Measurements from ENCODE around the gene SPTBN2. TPM values are rescaled to one million over a fixed set of nuclear protein-coding genes. Genes with fewer than 3 reads are reported as not detected.

Gene SPTBN2
- total RNA-seq, 1 experiment from 2014 or later: 51.0 TPM

DNA sequence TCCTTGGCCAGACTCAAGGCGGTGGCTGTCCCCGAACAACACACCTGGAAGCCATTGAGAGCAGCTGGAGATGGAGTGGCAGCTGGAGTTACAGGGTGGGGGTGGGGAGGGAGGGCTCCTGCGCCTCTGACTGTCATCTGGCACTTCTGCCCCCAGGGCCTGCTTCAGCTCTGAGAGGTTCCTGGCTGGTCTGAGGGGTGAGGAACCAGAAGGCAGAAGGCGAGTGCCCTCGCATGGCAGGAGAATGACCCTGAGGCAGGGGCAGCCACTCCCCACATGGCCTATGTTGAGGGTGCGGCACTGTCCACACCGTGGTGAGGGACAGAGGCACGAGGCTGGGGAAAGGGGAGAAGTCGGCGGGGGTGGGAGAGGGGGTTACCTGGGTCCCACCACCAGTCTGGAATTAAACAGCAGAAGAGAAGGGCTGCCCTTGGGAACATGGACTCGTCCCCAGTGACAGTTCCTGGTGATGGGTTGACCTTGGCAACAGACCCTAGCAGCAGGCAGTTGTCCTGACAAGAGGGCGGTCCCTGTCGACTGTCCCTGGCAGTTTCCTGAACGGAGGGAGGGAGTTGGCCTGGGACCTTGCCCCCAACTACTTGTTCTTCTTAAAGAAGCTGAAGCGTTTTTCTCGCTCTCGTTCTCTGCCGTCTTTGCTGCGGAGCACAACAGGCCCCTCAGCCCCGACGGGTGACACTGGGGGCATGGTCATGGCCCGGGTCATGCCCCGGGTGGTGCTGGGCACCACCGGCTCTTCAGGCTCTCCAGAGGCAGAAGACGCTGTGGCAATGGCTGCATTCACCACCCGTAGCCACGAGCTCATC, 43.5 kb downstream of the SPTBN2 start:
- H3K4me2 ChIP-seq: no peak overlapping the region
- no peaks in the 10 kb centered on the region; the same call in 1 of the 2 replicates for H3F3A ChIP-seq (ENCODE audit: insufficient read depth, low read depth)
- ChIA-PET CTCF (no interaction called here), POLR2A (ENCODE audit: unreplicated experiment) (interaction anchor here (0.6 kb wide), 1 partner anchor 102 kb away, joined by 14 read pairs; no protein-coding TSS in a partner anchor)
- no peak for TF ChIP-seq CTCF (conservative IDR thresholded peaks at IDR 0.05)
- no peaks in the 10 kb centered on the region for H3K27me3 ChIP-seq (ENCODE audit: insufficient read depth, low read depth)
- H3K9me2 ChIP-seq (ENCODE audit: insufficient read depth): no peaks in the 10 kb centered on the region
- no peak overlapping the region for H3K27ac ChIP-seq
- no peak for DNase-seq
- intact Hi-C loops (cut with micrococcal nuclease; ENCODE audit: unreplicated experiment): no loop called here
- no peaks in the 10 kb centered on the region for H3K79me2 ChIP-seq (ENCODE audit: low read depth)
- H3K4me1 ChIP-seq (replicated peaks; ENCODE audit: insufficient read depth): no peaks in the 10 kb centered on the region
- H3K4me3 ChIP-seq: no peak overlapping the region
- H4K20me1 ChIP-seq (ENCODE audit: insufficient read depth): no peaks in the 10 kb centered on the region
- H3K36me3 ChIP-seq (ENCODE audit: low read depth): no peaks in the 10 kb centered on the region
- H2AFZ ChIP-seq: no peak overlapping the region
- no TSS peak for BruUV-seq (replicated peaks)
- H3K9me3 ChIP-seq (ENCODE audit: insufficient read depth, low read depth): no peaks in the 10 kb centered on the region

DNA sequence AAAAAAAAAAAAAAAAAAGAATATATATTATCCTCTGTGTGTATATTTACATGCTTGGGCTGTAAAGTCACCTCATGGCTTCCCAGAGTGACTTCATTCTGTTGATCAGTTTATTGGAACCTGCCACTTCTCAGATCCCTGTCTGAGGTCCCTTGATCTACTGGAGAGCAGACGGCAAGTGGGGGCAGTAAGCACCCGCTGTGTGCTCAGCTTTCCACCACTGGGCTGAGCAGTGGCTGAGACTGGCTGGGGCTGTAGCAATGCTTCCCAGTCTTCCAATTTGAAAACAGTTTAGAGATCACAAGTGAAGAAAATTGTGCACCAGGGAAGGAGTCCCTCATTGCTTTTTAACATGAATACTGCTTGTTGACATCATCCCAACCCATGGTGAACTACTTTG, 44.4 kb downstream of the SPTBN2 start:
- Histone ChIP-seq H4K20me1 (ENCODE audit: insufficient read depth) (no peaks in the 10 kb centered on the region), H3K36me3 (ENCODE audit: low read depth) (no peaks in the 10 kb centered on the region), H3K9me2 (ENCODE audit: insufficient read depth) (no peaks in the 10 kb centered on the region), H3K4me3 (no peak overlapping the region), H3K9me3 (ENCODE audit: insufficient read depth, low read depth) (no peaks in the 10 kb centered on the region), H3K4me1 (replicated peaks; ENCODE audit: insufficient read depth) (no peaks in the 10 kb centered on the region), H3K4me2 (no peak overlapping the region), H3F3A (ENCODE audit: insufficient read depth, low read depth) (peaks cover 3% of the 10 kb centered on the region), H3K79me2 (ENCODE audit: low read depth) (no peaks in the 10 kb centered on the region), H2AFZ (no peak overlapping the region), H3K27me3 (ENCODE audit: insufficient read depth, low read depth) (no peaks in the 10 kb centered on the region), H3K27ac (no peak overlapping the region)
- no peak for TF ChIP-seq EZH2 (IDR thresholded peaks at IDR 0.05; ENCODE audit: low read depth)
- no peak for TF ChIP-seq CTCF (conservative IDR thresholded peaks at IDR 0.05)
- intact Hi-C loops (cut with micrococcal nuclease; ENCODE audit: unreplicated experiment): no loop called here
- ChIA-PET POLR2A (ENCODE audit: unreplicated experiment) (no interaction called here), CTCF (interaction anchor here (0.7 kb wide), 1 partner anchor 417 kb away, joined by 3 read pairs; no protein-coding TSS in a partner anchor)
- BruUV-seq (replicated peaks): no TSS peak
- no peak for DNase-seq

- H3K4me2 ChIP-seq: no peak overlapping the region
- peaks cover 4% of the 10 kb centered on the region for H3F3A ChIP-seq (ENCODE audit: insufficient read depth, low read depth)
- no peaks in the 10 kb centered on the region for H3K9me3 ChIP-seq (ENCODE audit: insufficient read depth, low read depth)
- DNase-seq: no peak
- H4K20me1 ChIP-seq (ENCODE audit: insufficient read depth): no peaks in the 10 kb centered on the region
- H3K4me3 ChIP-seq: no peak overlapping the region
- H2AFZ ChIP-seq: no peak overlapping the region
- H3K36me3 ChIP-seq (ENCODE audit: low read depth): no peaks in the 10 kb centered on the region
- no TSS peak for BruUV-seq (replicated peaks)
- H3K4me1 ChIP-seq (replicated peaks; ENCODE audit: insufficient read depth): no peaks in the 10 kb centered on the region
- ChIA-PET CTCF (interaction anchor here (0.7 kb wide), 1 partner anchor 416 kb away, joined by 3 read pairs; no protein-coding TSS in a partner anchor), POLR2A (ENCODE audit: unreplicated experiment) (no interaction called here)
- no peaks in the 10 kb centered on the region for H3K27me3 ChIP-seq (ENCODE audit: insufficient read depth, low read depth)
- intact Hi-C loops (cut with micrococcal nuclease; ENCODE audit: unreplicated experiment): no loop called here
- H3K79me2 ChIP-seq (ENCODE audit: low read depth): no peaks in the 10 kb centered on the region
- no peak for TF ChIP-seq EZH2 (IDR thresholded peaks at IDR 0.05; ENCODE audit: low read depth)
- no peak for TF ChIP-seq CTCF (conservative IDR thresholded peaks at IDR 0.05)
- H3K9me2 ChIP-seq (ENCODE audit: insufficient read depth): no peaks in the 10 kb centered on the region
- H3K27ac ChIP-seq: no peak overlapping the region
Measured at GRCh38 chr11:66683877-66684276, 45.1 kb downstream of the SPTBN2 start.

Data from PC-9 (cell line).